HepG2 (cell line): Measurements from ENCODE around the gene PTS. TPM values are rescaled to one million over a fixed set of nuclear protein-coding genes. Genes with fewer than 3 reads are reported as not detected.

Experiments
- AHR ChIP-seq: IDR thresholded peaks from 2 replicates; pipeline ENCODE4 v1.6.1; 2018; ENCODE audit warnings: missing genetic modification reagents, missing compliant biosample characterization
- ARNTL ChIP-seq: sonication (generic); formaldehyde crosslinking; IDR thresholded peaks from 2 replicates; pipeline ENCODE4 v1.4.0; 2020; ENCODE audit warnings: mild to moderate bottlenecking, missing genetic modification reagents
- DNMT1 ChIP-seq: sonication (generic); formaldehyde crosslinking; IDR thresholded peaks from 2 replicates; pipeline ENCODE4 v1.5.1; 2020; ENCODE audit warnings: mild to moderate bottlenecking, missing genetic modification reagents
- EEA1 ChIP-seq: sonication (generic); formaldehyde crosslinking; IDR thresholded peaks from 2 replicates; pipeline ENCODE4 v1.5.1; 2020; ENCODE audit warnings: mild to moderate bottlenecking, missing genetic modification reagents, borderline replicate concordance
- ELF4 ChIP-seq: sonication (generic); formaldehyde crosslinking; IDR thresholded peaks from 2 replicates; pipeline ENCODE4 v1.5.0; 2020; ENCODE audit warnings: missing genetic modification reagents, mild to moderate bottlenecking, moderate library complexity, borderline replicate concordance
- FOXA3 ChIP-seq: IDR thresholded peaks from 2 replicates; pipeline ENCODE4 v1.6.1; 2016; ENCODE audit warnings: missing genetic modification reagents, missing compliant biosample characterization
- FOXP1 ChIP-seq, 2 experiments: fragments of 450-650 bp in 1 of 2; IDR thresholded peaks; 2 replicates each; pipeline ENCODE4 v1.6.1; 2017 to 2018; ENCODE audit warnings: antibody characterized with exemption in 1 of 2
- GLMP ChIP-seq: sonication (generic); formaldehyde crosslinking; IDR thresholded peaks from 2 replicates; pipeline ENCODE4 v1.9.0; 2021; ENCODE audit warnings: missing genetic modification reagents, mild to moderate bottlenecking, borderline replicate concordance
- HOXA5 ChIP-seq: sonication (generic); formaldehyde crosslinking; IDR thresholded peaks from 2 replicates; pipeline ENCODE4 v1.4.0; 2020; ENCODE audit warnings: missing genetic modification reagents
- KMT2B ChIP-seq: IDR thresholded peaks from 2 replicates; pipeline ENCODE4 v1.6.1; 2016; ENCODE audit warnings: missing genetic modification reagents, missing compliant biosample characterization
- NFKB2 ChIP-seq: sonication (generic); formaldehyde crosslinking; IDR thresholded peaks from 2 replicates; pipeline ENCODE4 v1.4.0; 2020; ENCODE audit warnings: missing genetic modification reagents, borderline replicate concordance
- NFYC ChIP-seq: IDR thresholded peaks from 2 replicates; pipeline ENCODE4 v1.6.1; 2016; ENCODE audit warnings: missing genetic modification reagents, missing compliant biosample characterization
- ONECUT2 ChIP-seq: sonication (generic); formaldehyde crosslinking; IDR thresholded peaks from 2 replicates; pipeline ENCODE4 v1.4.0; 2020; ENCODE audit warnings: missing genetic modification reagents
- PRPF4 ChIP-seq: fragments of 200-400 bp; formaldehyde crosslinking; IDR thresholded peaks from 2 replicates; pipeline ENCODE4 v1.6.1; 2016; ENCODE audit warnings: low read length, low read depth; ENCODE audit not compliant: poor library complexity, severe bottlenecking
- RNF219 ChIP-seq: sonication (generic); formaldehyde crosslinking; IDR thresholded peaks from 2 replicates; pipeline ENCODE4 v1.5.0; 2020; ENCODE audit warnings: mild to moderate bottlenecking, missing genetic modification reagents
- SIN3B ChIP-seq: fragments of 150-350 bp; IDR thresholded peaks from 2 replicates; pipeline ENCODE4 v1.6.1; 2014; ENCODE audit warnings: low read length
- ZNF326 ChIP-seq: sonication (generic); formaldehyde crosslinking; IDR thresholded peaks from 2 replicates; pipeline ENCODE4 v1.4.0; 2020; ENCODE audit warnings: missing genetic modification reagents, borderline replicate concordance
- ZNF33A ChIP-seq: sonication (generic); formaldehyde crosslinking; IDR thresholded peaks from 2 replicates; pipeline ENCODE4 v1.5.1; 2020; ENCODE audit warnings: missing genetic modification reagents, mild to moderate bottlenecking, moderate library complexity, borderline replicate concordance
- ZNF720 ChIP-seq: sonication (generic); formaldehyde crosslinking; IDR thresholded peaks from 2 replicates; pipeline ENCODE4 v1.4.0; 2020; ENCODE audit warnings: missing genetic modification reagents
- ZNF850 ChIP-seq: sonication (generic); formaldehyde crosslinking; conservative IDR thresholded peaks from 2 replicates; pipeline ENCODE4 v1.9.0; 2021; ENCODE audit warnings: mild to moderate bottlenecking, missing genetic modification reagents
- ZNF879 ChIP-seq: sonication (generic); formaldehyde crosslinking; IDR thresholded peaks from 2 replicates; pipeline ENCODE4 v1.8.1; 2023; ENCODE audit warnings: missing genetic modification reagents
- ZZZ3 ChIP-seq: sonication (generic); formaldehyde crosslinking; IDR thresholded peaks from 2 replicates; pipeline ENCODE4 v1.4.0; 2020; ENCODE audit warnings: missing genetic modification reagents, mild to moderate bottlenecking, borderline replicate concordance
- polyA plus RNA-seq, 8 experiments: library from polyadenylated mRNA; depleted of rRNA in 3 of 8; stranded (reverse) in 7 of 8; unstranded in 1 of 8; fragments of >200 nt; fragmentation: Illumina TruSeq in 4 of 8; extraction: Trizol in 4 of 8; gene quantifications; 2 replicates each; pipeline versions ENCODE4 v1.2.1 to v1.2.3, GENCODE V29; 2011 to 2016; ENCODE audit warnings: low read depth in 4 of 8, missing spikeins in 1 of 8, mixed read lengths in 1 of 8; ENCODE audit not compliant: insufficient read depth in 1 of 8
- total RNA-seq, 5 experiments: library from RNA; depleted of rRNA; stranded (reverse); fragments of >200 nt; fragmentation: Illumina TruSeq; extraction: Trizol; gene quantifications; 2 replicates each; pipeline ENCODE4 v1.2.3, GENCODE V29; 2016; ENCODE audit warnings: low read depth in 1 of 5
- TF ChIP-seq, protein P1 (sequence below): sonication (generic); formaldehyde crosslinking; IDR thresholded peaks from 2 replicates; pipeline ENCODE4 v1.4.0; 2020; ENCODE audit warnings: missing genetic modification reagents, borderline replicate concordance

PTS gene
- total and polyA plus RNA-seq, 2 of the 13 experiments (the other 11 are each of a cell fraction or from before 2014, with no cell fraction given): 33.6 to 49.3 TPM

DNA sequence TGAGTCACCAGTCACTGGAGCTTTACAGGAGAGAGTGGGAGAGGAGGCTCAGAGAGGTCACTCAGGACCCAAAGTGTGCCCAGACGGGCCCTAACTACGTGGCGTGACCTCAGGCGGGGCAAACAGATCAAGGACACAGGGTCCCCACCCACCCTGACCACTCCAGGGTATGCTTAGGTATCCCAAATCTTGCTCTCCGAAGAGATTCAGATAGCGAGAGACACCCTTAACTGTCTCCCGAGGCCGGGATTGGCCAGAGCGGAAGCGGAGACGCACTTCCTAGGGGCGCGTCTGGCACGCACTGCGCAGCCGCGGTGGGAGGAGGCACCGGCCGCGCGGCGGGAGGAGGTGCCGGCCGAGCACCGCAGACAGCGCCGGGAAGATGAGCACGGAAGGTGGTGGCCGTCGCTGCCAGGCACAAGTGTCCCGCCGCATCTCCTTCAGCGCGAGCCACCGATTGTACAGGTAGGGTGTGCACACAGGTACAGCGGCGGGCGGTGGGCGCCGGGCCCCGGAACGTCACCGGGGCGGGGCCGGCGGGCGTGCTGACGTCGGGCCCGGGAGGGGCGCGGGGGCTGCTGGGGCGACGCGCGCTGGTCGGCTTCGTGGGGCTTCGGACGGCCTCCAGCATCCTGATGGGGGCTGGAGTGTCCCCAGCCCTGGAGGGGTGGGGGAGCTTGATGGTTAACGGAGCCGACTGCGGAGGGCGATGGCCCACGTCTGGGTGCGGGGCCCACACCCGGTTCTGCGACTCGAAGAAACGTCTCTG lies at the start of gene PTS (continued):
- TF ChIP-seq PRPF4 (no peak), RNF219 (CRISPR knock-in tag) (no peak), FOXP1 (IDR thresholded peaks at IDR 0.05) (no peak), FOXP1 (CRISPR knock-in tag; IDR thresholded peaks at IDR 0.05) (no peak), ZNF879 (CRISPR knock-in tag) (0 out of 2 replicates have a peak, but pooled peaks have one; percentile 44), ZNF720 (0 out of 2 replicates have a peak, but pooled peaks have one; percentile 53), FOXA3 (CRISPR knock-in tag) (no peak; the same call in 1 of the 2 replicates), HOXA5 (CRISPR knock-in tag) (no peak; the same call in 1 of the 2 replicates), SIN3B (no peak), DNMT1 (peak; percentile 81; the same call in 1 of the 2 replicates), NFYC (CRISPR knock-in tag) (peak; percentile 63), ZNF850 (CRISPR knock-in tag) (no peak), ZZZ3 (CRISPR knock-in tag) (no peak; the same call in 1 of the 2 replicates), ARNTL (CRISPR knock-in tag) (peak; percentile 27; the same call in 1 of the 2 replicates), GLMP (CRISPR knock-in tag) (no peak), ZNF33A (CRISPR knock-in tag) (no peak), AHR (CRISPR knock-in tag) (0 out of 2 replicates have a peak, but pooled peaks have one; percentile 68), EEA1 (CRISPR knock-in tag) (peak; percentile 90), ONECUT2 (CRISPR knock-in tag) (no peak), KMT2B (CRISPR knock-in tag) (peak; percentile 88), NFKB2 (peak; percentile 32; the same call in 1 of the 2 replicates), ELF4 (CRISPR knock-in tag) (0 out of 2 replicates have a peak, but pooled peaks have one; percentile 11), ZNF326 (CRISPR knock-in tag) (no peak)
- TF ChIP-seq, protein P1, sequence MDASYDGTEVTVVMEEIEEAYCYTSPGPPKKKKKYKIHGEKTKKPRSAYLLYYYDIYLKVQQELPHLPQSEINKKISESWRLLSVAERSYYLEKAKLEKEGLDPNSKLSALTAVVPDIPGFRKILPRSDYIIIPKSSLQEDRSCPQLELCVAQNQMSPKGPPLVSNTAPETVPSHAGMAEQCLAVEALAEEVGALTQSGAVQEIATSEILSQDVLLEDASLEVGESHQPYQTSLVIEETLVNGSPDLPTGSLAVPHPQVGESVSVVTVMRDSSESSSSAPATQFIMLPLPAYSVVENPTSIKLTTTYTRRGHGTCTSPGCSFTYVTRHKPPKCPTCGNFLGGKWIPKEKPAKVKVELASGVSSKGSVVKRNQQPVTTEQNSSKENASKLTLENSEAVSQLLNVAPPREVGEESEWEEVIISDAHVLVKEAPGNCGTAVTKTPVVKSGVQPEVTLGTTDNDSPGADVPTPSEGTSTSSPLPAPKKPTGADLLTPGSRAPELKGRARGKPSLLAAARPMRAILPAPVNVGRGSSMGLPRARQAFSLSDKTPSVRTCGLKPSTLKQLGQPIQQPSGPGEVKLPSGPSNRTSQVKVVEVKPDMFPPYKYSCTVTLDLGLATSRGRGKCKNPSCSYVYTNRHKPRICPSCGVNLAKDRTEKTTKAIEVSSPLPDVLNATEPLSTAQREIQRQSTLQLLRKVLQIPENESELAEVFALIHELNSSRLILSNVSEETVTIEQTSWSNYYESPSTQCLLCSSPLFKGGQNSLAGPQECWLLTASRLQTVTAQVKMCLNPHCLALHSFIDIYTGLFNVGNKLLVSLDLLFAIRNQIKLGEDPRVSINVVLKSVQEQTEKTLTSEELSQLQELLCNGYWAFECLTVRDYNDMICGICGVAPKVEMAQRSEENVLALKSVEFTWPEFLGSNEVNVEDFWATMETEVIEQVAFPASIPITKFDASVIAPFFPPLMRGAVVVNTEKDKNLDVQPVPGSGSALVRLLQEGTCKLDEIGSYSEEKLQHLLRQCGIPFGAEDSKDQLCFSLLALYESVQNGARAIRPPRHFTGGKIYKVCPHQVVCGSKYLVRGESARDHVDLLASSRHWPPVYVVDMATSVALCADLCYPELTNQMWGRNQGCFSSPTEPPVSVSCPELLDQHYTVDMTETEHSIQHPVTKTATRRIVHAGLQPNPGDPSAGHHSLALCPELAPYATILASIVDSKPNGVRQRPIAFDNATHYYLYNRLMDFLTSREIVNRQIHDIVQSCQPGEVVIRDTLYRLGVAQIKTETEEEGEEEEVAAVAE (CRISPR knock-in tag): no peak; the same call in 1 of the 2 replicates
